ENCODE results near the gene VPS52.

The VPS52 gene, protein sequence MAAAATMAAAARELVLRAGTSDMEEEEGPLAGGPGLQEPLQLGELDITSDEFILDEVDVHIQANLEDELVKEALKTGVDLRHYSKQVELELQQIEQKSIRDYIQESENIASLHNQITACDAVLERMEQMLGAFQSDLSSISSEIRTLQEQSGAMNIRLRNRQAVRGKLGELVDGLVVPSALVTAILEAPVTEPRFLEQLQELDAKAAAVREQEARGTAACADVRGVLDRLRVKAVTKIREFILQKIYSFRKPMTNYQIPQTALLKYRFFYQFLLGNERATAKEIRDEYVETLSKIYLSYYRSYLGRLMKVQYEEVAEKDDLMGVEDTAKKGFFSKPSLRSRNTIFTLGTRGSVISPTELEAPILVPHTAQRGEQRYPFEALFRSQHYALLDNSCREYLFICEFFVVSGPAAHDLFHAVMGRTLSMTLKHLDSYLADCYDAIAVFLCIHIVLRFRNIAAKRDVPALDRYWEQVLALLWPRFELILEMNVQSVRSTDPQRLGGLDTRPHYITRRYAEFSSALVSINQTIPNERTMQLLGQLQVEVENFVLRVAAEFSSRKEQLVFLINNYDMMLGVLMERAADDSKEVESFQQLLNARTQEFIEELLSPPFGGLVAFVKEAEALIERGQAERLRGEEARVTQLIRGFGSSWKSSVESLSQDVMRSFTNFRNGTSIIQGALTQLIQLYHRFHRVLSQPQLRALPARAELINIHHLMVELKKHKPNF

DNA sequence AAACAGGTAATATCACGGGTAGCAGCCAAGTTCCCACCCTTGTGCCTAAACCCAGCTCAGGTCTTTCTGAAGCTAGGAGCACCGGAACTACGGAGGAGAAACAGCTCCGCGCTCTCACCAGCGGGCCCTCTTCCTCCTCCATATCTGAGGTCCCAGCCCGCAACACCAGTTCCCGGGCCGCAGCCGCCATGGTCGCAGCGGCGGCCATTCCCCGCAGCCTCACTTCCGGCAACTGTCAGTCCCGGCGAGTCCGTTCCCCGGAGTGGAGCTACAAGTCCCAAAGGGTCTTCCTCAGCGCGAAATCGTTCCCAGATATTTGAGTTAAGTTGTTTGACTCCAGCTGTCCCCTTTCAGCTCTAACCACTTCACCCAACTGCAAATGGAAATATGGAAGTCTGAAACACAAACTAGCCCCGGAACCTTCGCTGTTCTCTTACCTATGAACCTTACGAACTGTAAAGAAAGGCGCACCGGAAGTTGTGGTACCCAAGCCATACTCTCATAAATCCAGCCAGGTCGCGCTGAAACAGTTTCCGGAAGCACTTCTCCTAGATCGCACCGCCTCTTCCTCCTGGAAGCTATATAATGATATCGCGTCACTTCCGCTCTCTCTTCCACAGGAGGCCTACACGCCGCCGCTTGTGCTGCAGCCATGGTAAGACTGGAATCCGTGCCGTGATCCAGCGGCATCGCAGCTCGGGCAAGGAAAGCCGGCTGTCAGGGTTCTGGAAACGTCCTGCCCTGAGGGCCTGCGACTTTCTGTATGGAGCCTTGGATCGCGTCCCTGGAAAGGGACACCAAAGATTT, at the start of gene VPS52, which contains the start of gene RPS18:
Gene VPS52 (minus strand): TSS at position 409 of the 807 bp plus-strand sequence. CDS start 201 bp downstream, at position 208.
Gene RPS18 (plus strand): TSS at position 608 of the 807 bp plus-strand sequence. CDS start 45 bp downstream, at position 653.
- DNase-seq (ENCODE audit: low read depth in 4 of 4, low spot score in 1 of 4): peak; percentile 71 to 79 (median 76)

DNA sequence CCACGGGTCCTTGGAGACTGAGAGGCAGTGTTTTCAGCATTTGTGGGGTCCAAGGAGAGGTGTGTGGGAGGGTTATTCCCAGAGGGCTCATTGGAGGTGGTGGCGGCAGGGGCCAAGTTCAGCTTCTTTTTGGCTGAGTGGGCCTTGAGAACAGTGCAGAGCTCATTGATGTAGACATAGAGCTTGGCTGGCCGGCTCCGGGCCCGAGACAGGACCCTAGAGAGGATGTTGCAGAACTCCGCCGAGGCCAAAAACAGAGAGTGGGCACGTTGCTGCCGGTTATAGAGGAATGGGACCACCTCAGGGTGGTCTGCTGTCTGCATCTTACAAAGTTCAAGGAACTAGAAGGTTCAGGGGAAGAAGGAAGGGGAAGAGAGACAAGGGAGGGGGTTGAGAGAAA, 49.6 kb upstream of the VPS52 start:
- DNase-seq (ENCODE audit: low read depth in 4 of 4, low spot score in 1 of 4): no peak

DNA sequence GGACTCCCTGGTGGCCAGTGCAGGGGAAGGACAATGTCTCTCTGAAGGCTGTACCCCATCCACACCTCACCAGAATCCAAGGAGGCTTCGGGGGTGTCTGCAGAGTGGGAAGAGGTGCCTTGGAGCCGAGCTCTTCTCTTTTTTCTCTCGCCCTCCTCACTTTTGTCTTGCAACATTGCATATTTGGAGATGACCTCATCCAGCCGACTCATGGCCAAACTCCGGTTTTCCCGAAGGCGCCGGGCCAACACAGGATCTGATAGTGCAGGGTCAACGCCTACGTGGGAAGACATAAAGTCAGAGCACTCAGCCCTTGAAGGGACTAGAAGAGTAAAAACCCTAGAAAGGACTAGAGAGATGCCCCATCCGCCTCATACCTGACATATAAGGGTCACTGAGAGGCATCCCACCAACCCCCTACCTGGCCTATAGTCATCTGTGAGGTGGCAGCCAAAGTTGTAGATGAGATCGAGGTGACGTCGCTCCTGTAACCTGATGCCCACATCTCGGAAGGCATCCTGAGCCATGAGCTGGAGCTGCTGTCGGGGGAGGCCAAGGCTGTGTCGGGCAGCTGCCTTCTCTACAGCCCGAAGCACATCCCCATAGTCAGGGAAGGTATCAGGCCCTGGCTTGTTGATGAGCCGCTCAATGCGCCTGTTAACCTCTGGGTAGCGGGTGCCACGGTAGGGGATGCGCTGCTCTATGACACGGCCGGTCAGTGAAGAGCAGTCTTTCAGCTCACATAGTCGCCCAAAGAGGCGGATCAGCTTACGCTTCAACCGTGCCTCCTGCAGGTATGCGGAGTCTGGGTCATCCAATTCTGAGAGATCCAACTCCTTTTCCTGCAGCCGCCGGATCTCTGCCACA, 48.9 kb upstream of the VPS52 start:
- no peak for DNase-seq (ENCODE audit: low read depth in 4 of 4, low spot score in 1 of 4)

DNA sequence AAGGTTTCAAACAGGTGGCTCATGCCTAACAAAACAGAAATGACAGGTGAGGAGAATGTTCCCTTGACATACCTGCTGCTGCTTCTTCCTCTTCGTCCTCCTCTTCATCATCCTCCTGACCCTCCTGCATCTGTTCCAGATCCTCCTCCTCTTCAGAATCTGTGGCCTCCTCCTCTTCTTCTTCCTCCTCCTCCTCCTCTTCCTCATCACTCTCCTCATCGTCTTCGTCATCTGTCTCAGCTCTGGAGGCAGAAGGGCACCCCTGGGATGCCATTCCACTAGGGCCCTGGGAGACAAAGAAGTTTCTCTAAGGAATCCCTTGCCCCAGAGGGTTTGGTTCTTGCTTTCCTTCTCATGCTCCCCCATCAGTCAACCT, 48.3 kb upstream of the VPS52 start:
- no peak for DNase-seq (ENCODE audit: low read depth in 4 of 4, low spot score in 1 of 4)

DNA sequence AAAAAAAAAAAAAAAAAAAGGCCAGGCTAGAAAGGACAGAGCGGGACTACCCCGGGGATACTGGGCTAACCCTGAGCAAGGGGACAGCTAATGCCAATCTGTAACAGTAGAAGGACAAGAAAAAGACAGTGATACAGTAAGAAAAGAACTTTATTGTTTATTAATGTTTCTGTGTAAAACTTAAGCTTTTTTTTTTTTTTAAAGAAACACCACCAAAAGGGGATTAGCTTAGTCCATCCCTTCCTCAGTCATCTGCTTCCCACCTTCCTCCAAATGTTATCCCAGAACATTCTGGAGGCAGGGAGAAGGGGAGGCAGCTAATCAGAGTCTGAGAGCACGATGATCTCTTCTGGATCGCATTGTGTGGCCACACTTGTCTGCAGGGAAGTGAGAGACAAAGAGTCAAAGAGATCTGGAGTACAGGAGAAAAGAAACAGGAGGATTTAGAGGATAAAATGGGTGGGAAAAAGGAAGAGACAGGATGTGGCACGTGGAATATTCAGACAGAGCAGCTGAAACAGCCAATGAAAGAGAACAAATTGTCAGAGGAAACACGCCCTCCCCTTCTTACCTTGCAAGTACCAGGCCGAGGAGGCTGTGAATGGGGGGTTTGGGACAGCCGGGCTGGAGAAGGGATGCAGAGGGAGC, 46.9 kb upstream of the VPS52 start:
- no peak for DNase-seq (ENCODE audit: low read depth in 4 of 4, low spot score in 1 of 4)

DNA sequence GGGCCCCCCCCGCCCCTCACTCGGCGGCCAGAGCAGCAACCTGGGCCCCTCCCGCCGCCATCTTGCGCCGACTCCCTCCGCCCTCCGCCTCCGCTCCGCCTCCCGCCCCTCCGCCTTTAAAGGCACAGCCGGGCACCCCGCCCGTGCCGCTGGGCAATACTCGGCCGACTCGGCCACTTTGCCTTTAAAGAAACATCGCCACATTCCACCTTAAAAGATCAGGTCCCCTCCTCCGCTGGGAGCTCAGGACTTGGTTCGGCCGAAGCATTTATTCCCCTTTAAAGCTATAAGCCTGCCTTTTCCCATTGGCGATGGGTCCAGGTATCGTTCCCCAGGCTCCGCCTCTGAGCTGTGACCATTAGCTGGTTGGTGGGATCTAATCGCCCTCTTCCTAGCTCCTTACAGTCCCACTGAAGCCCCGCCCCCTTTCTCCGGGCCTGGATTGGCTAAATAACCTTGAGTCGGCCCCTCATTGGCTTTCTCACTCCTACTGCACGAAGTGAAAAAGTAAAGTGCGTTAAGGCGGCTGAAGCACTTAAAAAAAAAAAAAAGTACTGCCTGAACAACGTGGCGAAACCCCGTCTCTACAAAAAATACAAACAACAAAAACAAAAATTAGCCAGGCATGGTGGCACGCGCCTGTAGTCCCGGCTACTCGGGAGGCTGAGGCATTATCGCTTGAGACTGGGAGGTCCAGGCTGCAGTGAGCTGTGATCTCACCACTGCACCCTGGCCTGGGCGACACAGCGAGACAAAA, 46.2 kb upstream of the VPS52 start, which contains the start of gene ZBTB22:
Gene ZBTB22 (minus strand): TSS at position 76 of the 757 bp plus-strand sequence. CDS start 828 bp downstream, outside the sequence.
- DNase-seq (ENCODE audit: low read depth in 4 of 4, low spot score in 1 of 4): peak; percentile 90 to 97 (median 96)

DNA sequence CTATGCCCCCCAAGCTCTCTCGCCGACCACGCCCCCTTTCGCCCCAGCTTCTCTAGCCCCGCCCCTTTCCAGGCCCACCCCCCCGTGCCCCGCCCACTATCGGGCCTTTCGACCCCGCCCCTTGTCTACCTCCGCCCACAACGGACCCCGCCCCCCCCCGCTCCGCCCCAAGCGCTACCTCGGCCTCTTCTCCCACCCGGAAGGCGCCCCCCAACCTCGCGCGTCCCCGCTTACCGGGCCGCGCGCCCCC, 45.7 kb upstream of the VPS52 start:
- DNase-seq (ENCODE audit: low read depth in 4 of 4, low spot score in 1 of 4): peak in 1 of 4 experiments; percentile 61

DNA sequence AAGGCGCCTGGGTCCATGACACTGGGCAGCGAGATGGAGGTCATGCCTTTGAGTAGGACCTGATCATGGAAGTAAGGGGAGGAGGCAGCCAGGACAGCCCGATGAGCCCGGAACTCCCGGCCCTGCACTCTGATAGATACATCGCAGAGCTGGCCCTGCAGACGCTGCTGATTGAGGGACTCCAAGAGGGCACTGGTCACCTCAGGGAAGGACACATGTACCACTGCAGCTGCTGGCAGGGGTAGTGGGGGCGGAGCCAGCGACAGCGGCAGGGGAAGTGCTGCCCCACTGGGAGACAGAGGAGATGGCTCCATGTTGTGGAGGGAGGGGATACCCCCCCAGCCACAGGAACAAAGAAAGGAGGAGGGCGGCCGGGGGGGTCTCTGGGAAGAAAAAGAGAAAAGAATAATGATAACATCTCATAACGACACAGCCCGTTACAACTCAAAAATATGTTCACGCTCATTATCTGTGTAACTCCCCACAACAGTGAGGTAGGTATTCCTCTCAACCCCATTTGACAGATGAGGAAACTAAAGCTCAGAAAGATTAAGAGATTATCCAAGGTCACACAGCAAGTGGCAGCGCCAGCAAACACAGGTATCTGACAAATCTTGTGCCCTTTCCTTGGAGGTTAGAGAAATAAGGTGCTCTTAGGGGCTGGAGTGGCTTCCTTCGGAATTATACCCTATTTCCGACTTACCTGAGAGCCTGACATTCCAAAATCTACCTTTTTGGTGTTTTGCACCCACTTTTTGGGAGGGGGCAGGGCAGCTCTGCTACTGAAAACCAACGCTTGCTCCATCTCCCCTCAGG, 45.1 kb upstream of the VPS52 start:
- no peak for DNase-seq (ENCODE audit: low read depth in 4 of 4, low spot score in 1 of 4)

DNA sequence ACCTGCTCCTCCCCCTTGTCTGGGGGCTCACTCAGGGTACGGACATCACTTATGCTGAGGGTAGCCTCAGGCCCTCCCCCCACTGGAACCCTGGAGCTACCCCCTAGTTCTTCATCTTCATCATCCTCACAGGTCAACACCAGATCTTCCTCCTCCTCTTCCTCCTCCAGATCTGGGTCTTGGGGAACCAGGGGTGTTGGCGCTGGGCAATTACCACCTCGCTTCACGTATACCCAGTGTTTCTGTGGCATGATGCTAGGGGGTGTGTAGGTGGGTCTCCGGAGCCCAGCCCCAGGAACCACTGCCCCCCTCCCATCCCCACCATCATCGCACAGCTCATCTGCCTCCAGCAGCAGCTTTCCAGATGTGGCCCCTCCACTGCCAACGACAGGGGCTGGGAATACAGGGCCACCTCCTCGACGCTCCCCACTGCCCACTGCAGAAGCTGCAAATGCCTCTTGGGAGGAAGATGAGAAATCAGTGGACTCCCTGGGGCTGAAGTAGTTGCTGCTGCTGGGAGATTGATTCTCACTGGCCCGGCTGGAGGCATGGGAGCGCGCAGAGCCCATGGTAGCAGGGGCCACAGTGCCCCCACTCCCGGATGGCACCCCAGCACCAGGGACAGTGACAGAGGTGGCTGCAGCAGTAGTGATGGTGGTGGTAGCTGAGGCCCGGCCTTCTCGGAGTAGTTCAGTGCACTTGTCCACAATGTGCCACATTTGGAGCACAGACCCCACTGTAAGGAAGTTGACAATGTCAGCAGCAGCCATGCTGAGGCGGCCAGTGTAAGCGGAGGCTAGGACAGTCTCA, 44.3 kb upstream of the VPS52 start:
- DNase-seq (ENCODE audit: low read depth in 4 of 4, low spot score in 1 of 4): no peak

DNA sequence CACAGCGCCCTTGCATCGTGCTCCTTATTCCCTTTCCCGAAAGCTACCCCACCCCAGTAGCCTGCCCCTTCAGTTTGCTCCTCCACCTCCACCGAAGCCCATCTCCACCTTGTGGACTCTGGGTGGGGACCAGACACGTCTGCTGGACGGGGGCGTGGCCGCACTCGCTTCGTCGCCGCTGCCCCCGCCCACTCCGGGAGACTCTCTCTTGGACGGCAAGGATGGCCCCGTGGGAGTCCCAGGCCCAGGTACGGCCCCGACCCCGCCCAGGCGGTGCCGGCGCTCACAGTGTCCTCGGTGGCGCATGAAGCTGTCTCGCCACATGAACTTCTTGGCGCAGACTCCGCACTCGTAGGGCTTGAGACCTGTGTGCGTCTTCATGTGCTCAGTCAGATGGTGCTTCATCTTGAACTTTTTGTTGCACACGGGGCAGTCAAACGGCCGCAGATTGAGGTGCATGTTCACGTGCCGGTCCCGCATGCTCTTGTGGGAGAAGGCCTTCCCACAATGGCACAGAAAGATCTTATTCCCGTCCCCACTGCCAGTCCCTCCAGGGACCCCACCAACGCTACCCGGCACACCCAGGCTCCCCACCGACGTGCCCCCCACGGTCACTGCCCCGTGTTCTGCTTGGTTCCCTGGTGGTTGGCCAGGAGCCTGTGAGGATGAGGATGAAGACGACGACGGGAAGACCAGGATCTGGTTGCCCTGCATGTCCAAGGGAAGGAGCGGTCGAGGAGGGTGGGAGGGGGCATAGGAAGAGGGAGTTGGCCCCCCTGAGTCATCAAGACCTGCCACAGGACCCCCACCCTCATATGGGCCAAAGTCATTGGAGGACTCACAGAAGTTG, 43.5 kb upstream of the VPS52 start:
- DNase-seq (ENCODE audit: low read depth in 4 of 4, low spot score in 1 of 4): no peak

DNA sequence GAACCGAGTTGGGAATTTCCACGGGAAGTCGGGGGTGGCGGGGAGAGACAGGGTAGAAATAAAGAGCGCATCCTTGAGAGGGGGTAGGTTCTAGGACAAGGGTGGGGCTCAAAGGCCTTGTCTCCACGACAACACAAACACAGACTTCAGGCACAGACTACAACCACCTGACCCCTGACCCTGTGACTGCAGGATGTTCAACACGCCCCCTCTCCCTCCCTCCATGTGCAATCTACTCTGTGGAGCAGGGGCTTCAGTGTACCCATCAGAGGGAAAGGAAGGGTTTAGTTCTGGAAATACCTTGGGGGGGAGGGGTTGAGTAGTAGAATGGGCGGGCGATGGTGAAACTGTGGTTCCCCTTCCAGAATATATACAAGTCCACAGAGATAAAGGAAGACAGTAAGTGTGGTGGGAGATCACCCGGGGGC, 42.9 kb upstream of the VPS52 start:
- DNase-seq (ENCODE audit: low read depth in 4 of 4, low spot score in 1 of 4): peak in 1 of 4 experiments; percentile 39

DNA sequence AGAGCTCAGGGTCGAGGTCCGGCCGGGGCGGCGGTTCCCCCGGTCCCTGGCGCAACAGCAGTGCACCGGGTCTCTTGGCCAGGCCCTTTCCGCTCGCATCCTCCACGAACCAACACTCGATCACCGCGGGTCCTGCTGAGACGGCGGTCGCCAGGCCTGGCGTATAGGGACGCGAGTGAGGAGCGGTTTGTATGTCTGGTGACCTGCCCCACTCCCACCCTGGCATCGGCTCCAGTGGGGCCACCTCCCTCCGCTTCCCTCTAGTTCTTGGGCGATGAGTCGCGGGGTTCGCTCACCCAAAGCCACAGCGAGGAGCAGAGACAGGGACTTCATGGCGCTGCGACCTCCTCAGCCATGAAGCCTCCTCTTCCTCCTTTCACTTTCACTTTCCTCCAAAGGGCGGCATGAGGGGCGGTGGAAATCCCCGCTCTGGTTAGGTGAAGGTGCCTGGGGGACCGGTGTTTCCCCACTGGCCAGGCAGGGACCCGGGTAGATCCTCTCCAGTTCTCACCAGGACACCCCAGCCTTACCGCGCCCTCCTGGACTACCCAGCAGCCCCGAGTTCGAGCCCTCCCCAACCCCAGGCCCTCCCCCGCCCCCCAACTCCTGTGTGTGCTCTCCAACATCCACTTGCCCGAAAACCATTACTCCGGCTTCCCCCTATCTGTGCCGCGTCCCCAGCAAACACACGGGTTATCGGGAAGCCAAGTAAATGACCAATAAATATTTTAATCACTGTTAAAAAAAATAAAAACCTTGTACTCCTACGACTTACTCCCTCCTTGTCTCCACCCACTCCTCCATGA, 42.2 kb upstream of the VPS52 start, which contains the start of gene TAPBP:
Gene TAPBP (minus strand): TSS at position 370 of the 806 bp plus-strand sequence. CDS start 37 bp downstream, at position 333.
- peak; percentile 56 to 83 (median 70) for DNase-seq (ENCODE audit: low read depth in 4 of 4, low spot score in 1 of 4)

DNA sequence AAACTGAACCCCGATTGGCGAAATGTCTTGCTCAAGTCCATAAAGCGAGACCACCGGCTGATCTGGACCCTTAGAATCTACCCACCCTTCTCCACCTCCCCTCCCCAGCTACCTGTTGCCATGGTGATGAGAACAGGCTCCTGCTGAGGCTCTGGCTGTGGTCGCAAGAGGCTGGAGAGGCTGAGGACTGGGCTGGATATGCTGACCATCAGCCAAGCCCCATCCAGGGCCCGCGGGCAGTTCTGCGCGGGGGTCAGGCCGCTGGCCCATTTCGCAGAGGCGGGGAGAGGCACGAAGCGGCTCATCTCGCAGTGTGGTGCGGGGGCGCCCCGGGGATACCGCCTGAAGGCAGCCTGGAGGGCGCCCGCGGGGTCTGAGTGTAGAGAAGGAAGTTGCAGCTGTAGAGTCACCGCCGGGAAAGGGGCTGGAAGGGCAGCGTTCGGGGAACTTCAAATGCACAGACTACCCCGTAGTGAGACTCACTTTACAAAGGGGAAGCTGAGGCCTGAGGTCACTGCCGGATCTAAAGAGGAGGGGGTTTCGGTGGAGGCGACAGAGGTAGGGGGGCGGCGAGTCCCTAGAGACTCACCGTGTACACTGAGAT, 41.5 kb upstream of the VPS52 start:
- no peak for DNase-seq (ENCODE audit: low read depth in 4 of 4, low spot score in 1 of 4)

DNA sequence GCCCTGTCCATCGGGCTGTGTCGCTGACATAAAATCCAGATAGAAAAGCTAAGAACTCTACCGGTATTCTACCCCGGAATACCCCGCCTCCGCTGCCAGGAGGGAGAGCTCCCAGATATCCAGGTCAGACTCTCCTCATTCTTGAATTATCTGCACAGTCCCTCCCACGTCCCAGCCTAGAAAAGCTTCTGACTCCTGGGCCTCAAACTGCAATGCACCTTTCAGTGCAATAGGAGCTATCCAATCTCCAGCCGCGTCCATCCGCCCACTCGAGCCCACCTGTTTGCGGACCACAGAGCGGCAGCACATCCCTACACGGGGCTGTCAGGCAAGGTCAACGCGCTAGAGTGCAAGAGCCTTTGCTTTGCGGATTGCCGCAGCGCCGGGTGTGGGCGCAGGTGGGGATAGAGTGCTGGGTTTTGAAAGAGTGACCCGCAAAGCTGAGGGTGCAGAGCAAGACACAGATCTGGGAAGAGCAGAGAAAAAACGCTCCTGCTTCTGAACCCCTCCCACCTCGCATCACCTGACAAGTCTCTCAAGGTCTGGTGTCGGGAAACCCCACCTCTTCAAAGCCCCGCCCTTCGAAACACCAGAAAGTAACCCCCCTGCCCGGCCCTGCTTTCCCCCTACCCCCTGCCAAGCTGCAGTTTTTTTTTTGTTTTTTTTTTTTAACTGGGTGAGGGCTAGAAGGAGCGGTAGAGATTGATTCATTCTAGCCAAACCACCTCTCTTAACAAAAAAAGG, 40.9 kb upstream of the VPS52 start:
- DNase-seq (ENCODE audit: low read depth in 4 of 4, low spot score in 1 of 4): peak in 3 of 4 experiments; percentile 51 to 75 (median 68)

DNA sequence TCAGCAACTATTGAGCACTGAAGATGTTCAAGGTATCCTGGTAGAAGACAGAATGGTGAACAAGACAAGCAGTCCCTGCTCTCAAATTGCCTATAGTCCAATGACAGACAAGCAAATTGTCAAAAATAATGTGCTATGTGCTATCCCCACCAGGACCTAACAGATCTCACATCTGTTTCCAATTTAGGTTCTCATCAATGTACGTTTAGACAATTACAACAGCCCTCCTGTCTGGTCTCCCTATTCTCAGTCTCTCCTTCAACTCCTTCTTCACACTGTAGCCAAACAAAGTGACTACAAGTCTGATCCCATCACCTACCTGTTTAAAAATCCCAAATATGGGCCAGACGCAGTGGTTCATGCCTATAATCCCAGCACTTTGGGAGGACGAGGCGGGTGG, 34.7 kb upstream of the VPS52 start:
- no peak for DNase-seq (ENCODE audit: low read depth in 4 of 4, low spot score in 1 of 4)

All from stimulated activated CD4-positive, alpha-beta T cell treated with anti-CD3 and anti-CD28 coated beads, Interleukin-1b, Interleukin-23, amount 100 ng/mL, for 24 hours (primary cell).